Gastroesophageal sphincter (tissue), 4 donors: ENCODE data around the gene FAM76B. TPM values are rescaled to one million over a fixed set of nuclear protein-coding genes. Genes with fewer than 3 reads are reported as not detected.

ENCODE experiments used
- ATAC-seq: fragments of 150-250 bp; one replicate; pipeline ENCODE4 v1.9.1; 2016; ENCODE audit warnings: mild to moderate bottlenecking, moderate library complexity
- H3K27ac ChIP-seq, 4 donors: fragments of 200-600 bp; sonication (generic) in 3 of 4; 1 replicate in 3 of 4; 2 replicates in 1 of 4; pipeline ENCODE4 v1.5.1; 2016 to 2019
- H3K27me3 ChIP-seq: fragments of 200-600 bp; sonication (generic); one replicate; pipeline ENCODE4 v1.5.1; 2019
- H3K36me3 ChIP-seq, 2 donors: fragments of 200-600 bp; sonication (generic); one replicate each; pipeline ENCODE4 v1.5.1; 2019; ENCODE audit warnings: control low read depth in 1 of 2
- H3K4me1 ChIP-seq, 3 donors: fragments of 200-600 bp; sonication (generic); 1 replicate in 2 of 3; 2 replicates in 1 of 3; pipeline ENCODE4 v1.5.1; 2016 to 2019; ENCODE audit warnings: control low read depth in 2 of 3
- H3K4me3 ChIP-seq, 2 donors: fragments of 200-600 bp; sonication (generic); one replicate each; pipeline ENCODE4 v1.5.1; 2019; ENCODE audit warnings: mild to moderate bottlenecking in 1 of 2, moderate library complexity in 1 of 2
- H3K9me3 ChIP-seq, 3 donors: fragments of 200-600 bp; sonication (generic); one replicate each; pipeline ENCODE4 v1.5.1; 2017 to 2019; ENCODE audit warnings: control low read depth in 2 of 3
- CTCF ChIP-seq, 4 experiments: fragments of 200-600 bp in 2 of 4; fragments of 450-650 bp in 2 of 4; sonication (generic) in 1 of 4; IDR thresholded peaks; one replicate each; pipeline ENCODE4 v1.5.1; 2017 to 2019; ENCODE audit warnings: antibody characterized with exemption in 4 of 4, mild to moderate bottlenecking in 2 of 4, moderate library complexity in 2 of 4
- EP300 ChIP-seq: sonication (generic); formaldehyde crosslinking; IDR thresholded peaks from one replicate; pipeline ENCODE4 v1.6.1; 2017; ENCODE audit warnings: antibody characterized with exemption, mild to moderate bottlenecking
- POLR2A ChIP-seq, 2 donors: fragments of 450-650 bp; IDR thresholded peaks; one replicate each; pipeline ENCODE4 v1.6.1; 2017; ENCODE audit warnings: antibody characterized with exemption in 2 of 2, mild to moderate bottlenecking in 2 of 2, moderate library complexity in 1 of 2
- POLR2AphosphoS5 ChIP-seq: sonication (generic); formaldehyde crosslinking; IDR thresholded peaks from one replicate; pipeline ENCODE4 v1.6.1; 2017; ENCODE audit warnings: antibody characterized with exemption
- WGBS, 2 donors: methylation state at CpG; one replicate each; pipeline ENCODE4 v1.1.5; 2018; ENCODE audit warnings: low coverage in 1 of 2; 5-methylcytosine and 5-hydroxymethylcytosine counted together
- total RNA-seq, 4 donors: library from RNA; depleted of rRNA; stranded (reverse); fragments of >200 nt; gene quantifications; one replicate each; pipeline ENCODE4 v1.1.0, GENCODE V29; 2016

FAM76B gene
- total RNA-seq, 4 donors from 2014 or later, result 21.0 to 41.7 (median 33.9) TPM

DNA sequence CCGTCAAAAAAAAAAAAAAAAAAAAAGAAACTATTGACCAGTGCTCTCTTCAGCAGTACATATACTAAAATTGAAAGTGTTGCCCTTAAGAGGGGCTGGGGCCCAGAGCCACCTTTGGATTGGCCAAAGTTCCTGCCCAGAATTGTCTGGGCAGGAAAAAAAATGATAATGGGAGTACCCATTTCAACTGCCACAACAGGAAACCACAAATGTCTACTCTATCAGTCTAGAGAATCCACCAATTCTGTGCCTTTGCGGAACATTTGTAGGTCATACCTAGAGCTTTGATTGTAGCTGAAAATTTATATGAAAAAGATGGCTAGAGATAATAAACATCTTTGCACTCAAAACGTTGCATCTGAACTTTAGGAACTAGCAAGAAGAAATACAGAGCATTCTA, 69.4 kb downstream of the FAM76B start:
- no peak for ATAC-seq
- Histone ChIP-seq H3K36me3 (no peaks in the 10 kb centered on the region), H3K27ac (no peak overlapping the region), H3K9me3 (no peaks in the 10 kb centered on the region), H3K27me3 (no peaks in the 10 kb centered on the region), H3K4me3 (no peak overlapping the region), H3K4me1 (no peaks in the 10 kb centered on the region)
- WGBS, 2 donors, result 32 to 77% methylated on average over 2 to 3 of the region's 3 CpGs
- TF ChIP-seq POLR2A (IDR thresholded peaks at IDR 0.05) (no peak), CTCF (IDR thresholded peaks at IDR 0.05) (no peak), EP300 (no peak), POLR2AphosphoS5 (no peak)

Other genes starting within 250 kb of the FAM76B start
- gene CEP57, start 716 bp upstream of the FAM76B start, total RNA-seq, result 10 to 100 TPM; 21.4 to 52.1 (median 27.1) TPM
- 10 to 100 TPM; 26.0 to 36.4 (median 34.7) TPM for gene MTMR2, start 134.3 kb upstream of the FAM76B start, total RNA-seq